Heart left ventricle (tissue), 13 donors: ENCODE measurements around the gene SPTLC3.

Source experiments
- POLR2A ChIP-seq, 2 donors: fragments of 450-650 bp; IDR thresholded peaks; one replicate each; pipeline ENCODE4 v1.6.1; 2017; ENCODE audit warnings: antibody characterized with exemption in 2 of 2, mild to moderate bottlenecking in 2 of 2, moderate library complexity in 2 of 2
- TF ChIP-seq, protein P1 (sequence below), 12 donors: fragments of 200-600 bp; sonication (generic) in 4 of 12; IDR thresholded peaks; one replicate each; pipeline versions ENCODE4 v1.5.0 to v1.8.0; 2018 to 2022; ENCODE audit warnings: antibody characterized with exemption in 12 of 12, mild to moderate bottlenecking in 5 of 12
- donor health status: ischemic (EF 13 %, LVEDD 7.1; RV severe dilation, severe dysfunction).
- donor health status: DM: no; HTN: yes; CAD: no.
- donor health status: DM: no; HTN: no; CAD: no.
- donor health status: ischemic (EF 25% LVEDD 6.9; RV normal size, moderate dysfunction).
- donor health status: ischemic (EF 25% LVEDD 5.7; RV mildly dilated, moderate dysfunction).
- donor health status: ischemic (EF 35%, LVEDD 5.7; RV mildly dilated, moderate dysfunction).
- donor health status: nonischemic (EF 11% LVEDD 7.7; RV severe dilation, severe dysfunction).
- donor health status: DM: yes; HTN: yes; CAD: no.
- donor health status: PGD.
- donor health status: ischemic (EF 29% LVEDD 5.4; RV normal size, mild dysfunction).
- donor health status: nonischemic (EF 23%, LVEDD 6.1; RV moderate dilation, normal function).

GRCh38 chr20:13105864-13106457 is 97.2 kb downstream of the SPTLC3 start:
- TF ChIP-seq, protein P1, sequence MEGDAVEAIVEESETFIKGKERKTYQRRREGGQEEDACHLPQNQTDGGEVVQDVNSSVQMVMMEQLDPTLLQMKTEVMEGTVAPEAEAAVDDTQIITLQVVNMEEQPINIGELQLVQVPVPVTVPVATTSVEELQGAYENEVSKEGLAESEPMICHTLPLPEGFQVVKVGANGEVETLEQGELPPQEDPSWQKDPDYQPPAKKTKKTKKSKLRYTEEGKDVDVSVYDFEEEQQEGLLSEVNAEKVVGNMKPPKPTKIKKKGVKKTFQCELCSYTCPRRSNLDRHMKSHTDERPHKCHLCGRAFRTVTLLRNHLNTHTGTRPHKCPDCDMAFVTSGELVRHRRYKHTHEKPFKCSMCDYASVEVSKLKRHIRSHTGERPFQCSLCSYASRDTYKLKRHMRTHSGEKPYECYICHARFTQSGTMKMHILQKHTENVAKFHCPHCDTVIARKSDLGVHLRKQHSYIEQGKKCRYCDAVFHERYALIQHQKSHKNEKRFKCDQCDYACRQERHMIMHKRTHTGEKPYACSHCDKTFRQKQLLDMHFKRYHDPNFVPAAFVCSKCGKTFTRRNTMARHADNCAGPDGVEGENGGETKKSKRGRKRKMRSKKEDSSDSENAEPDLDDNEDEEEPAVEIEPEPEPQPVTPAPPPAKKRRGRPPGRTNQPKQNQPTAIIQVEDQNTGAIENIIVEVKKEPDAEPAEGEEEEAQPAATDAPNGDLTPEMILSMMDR (IDR thresholded peaks at IDR 0.05), result peak; percentile 71 to 88 (median 78)
- no peak for TF ChIP-seq POLR2A (IDR thresholded peaks at IDR 0.05)
